GM18519 (cell line): ENCODE results near the gene LSM11.
"Not testable (repeated sequence)": the region's sequence is repeated elsewhere in the genome, so short reads cannot be mapped to it uniquely, and the experiment has no call there.

Experiments used
- ATAC-seq: cut with Tn5 transposase; IDR thresholded peaks from one replicate; pipeline ENCODE4 v1.9.1; 2021; ENCODE audit warnings: mild to moderate bottlenecking, moderate library complexity; ENCODE audit not compliant: unreplicated experiment, low FRiP score

Gene LSM11

GRCh38 chr5:157743163-157744050, at the start of gene LSM11:
Gene LSM11 (plus strand): TSS chr5:157743712. CDS start chr5:157743751, 39 bp downstream.
- peak; percentile 73 for ATAC-seq

- ATAC-seq = not testable (repeated sequence)
These were observed 49.7 kb upstream of the LSM11 start for GRCh38 chr5:157693816-157694215.

DNA sequence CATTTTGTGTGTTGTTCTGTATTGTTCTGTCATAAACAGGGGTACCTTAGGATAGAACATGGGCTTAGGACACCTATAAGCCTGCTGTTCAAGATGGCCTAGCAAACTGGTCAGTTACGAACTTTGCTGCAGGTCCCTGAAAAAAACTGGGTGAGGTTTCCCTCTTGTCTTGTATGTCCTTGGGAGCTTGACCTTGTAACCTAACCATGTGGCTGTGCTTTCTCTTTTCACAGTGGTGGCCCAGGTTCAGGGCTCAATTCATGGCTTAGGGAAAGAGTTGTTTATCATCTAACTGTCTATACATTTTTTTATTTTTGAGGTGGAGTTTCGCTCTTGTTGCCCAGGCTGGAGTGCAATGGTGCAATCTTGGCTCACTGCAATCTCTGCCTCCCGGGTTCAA, 47.4 kb upstream of the LSM11 start:
- not testable (repeated sequence) for ATAC-seq

- not testable (repeated sequence) for ATAC-seq
These were observed 44.8 kb upstream of the LSM11 start for GRCh38 chr5:157698674-157699073.

GRCh38 chr5:157703736-157704135, 39.8 kb upstream of the LSM11 start:
- ATAC-seq = no peak

- ATAC-seq = no peak
These were observed 34.6 kb upstream of the LSM11 start for GRCh38 chr5:157708866-157709265.

DNA sequence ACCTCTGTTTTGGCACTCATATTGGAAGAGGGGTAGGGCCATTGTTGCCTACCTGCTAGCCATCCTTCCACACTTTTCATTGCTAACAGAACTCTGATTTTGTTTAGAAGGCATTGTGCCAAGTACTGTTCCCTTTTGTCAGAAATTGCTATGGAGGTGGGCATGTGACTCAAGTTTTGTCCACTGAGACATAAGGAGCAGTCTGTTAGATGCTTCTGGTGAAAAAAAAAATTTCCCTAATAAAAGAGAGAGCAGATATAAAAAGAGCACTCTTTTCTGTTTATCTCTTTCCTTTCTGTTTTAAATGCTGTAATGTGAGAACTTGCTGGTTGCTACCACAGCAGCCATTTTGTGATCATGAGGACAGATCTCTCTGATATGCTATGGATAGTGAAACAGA, 34.2 kb upstream of the LSM11 start:
- ATAC-seq = no peak

DNA sequence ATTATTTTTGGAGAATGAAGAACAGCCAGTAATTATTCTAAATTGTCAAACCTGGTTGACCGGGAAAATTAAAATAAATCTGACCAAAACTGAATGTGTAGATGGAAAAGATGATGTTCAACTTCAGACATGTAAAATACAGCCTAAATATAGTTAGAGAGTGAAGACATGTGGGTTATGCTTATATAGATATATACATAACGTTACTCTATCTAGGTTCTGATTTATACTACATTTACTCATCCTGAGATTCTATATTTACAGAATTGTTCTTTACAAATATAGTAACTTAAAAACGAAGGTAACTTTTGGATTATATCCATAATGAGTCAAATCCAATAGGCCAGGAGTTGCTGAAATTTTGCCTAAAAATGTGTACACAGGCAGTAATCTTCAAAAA, 33.1 kb upstream of the LSM11 start:
- no peak for ATAC-seq

DNA sequence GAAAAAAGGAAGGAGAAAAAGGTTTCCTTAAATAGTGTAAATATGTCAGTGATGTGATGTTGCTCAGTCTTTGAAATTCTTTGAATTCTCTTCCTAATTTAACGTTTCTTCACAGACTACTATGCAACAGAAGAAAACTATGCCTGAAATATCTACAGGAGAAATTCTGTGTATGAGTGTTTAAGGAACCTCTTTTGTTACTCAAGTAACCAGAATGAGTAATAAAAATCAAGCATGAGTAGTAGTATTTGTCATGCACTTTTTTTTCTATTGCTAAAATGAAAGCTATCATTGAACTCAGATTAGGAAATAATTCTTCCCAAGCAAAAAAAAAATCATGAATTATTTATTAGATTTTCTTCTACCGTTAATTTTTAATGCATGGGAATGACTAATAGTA, 32.6 kb upstream of the LSM11 start:
- no peak for ATAC-seq

DNA sequence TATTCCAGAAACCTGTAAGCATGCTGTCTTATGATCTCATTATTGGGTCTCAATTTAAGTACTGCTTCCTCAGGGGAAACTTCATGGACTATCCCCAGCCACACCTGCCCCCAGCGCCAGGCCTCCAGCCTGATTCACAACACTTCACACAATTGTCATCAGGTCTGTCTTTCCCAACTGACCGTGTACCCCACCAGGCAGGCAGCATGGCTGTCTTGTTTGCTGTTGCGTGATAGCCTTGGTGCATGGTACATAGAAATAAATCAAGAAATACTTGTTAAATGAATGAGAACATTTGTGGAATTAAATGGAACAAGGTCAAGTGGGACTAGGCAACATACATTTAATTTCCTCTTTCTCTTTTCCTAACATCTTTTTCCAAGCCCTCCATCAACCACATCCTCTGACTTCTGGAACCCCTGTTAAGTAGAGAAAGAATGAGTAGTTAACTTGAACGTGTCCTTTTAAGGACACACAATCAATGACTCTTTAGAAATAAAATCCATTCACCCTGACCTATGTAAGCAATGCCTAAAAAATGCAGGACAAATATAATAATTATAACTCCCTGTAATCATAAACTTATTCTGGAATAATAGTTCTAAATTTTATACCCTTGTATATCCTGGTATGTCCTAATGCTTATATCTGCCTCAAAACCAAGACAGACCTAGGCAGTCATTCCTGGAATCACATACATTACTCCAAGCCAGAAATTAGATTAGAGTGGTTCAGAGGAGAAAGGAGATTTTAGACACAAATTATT, 29.5 kb upstream of the LSM11 start:
- no peak for ATAC-seq

- ATAC-seq = no peak
These were observed 29.0 kb upstream of the LSM11 start for GRCh38 chr5:157714596-157714864.

GRCh38 chr5:157718519-157718918, 25.0 kb upstream of the LSM11 start:
- peak; percentile 72 for ATAC-seq

- no peak for ATAC-seq
These were observed 24.3 kb upstream of the LSM11 start for GRCh38 chr5:157719245-157719644.

GRCh38 chr5:157721159-157721558, 22.4 kb upstream of the LSM11 start:
- no peak for ATAC-seq

GRCh38 chr5:157722895-157723294, 20.6 kb upstream of the LSM11 start:
- ATAC-seq = not testable (repeated sequence)

DNA sequence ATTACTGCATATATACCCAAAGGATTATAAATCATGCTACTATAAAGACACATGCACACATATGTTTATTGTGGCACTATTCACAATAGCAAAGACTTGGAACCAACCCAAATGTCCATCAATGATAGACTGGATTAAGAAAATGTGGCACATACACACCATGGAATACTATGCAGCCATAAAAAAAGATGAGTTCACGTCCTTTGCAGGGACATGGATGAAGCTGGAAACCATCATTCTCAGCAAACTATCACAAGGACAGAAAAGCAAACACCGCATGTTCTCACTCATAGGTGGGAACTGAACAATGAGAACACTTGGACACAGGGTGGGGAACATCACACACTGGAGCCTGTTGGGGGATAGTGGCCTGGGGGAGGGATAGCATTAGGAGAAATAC, 16.9 kb upstream of the LSM11 start:
- ATAC-seq = not testable (repeated sequence)

DNA sequence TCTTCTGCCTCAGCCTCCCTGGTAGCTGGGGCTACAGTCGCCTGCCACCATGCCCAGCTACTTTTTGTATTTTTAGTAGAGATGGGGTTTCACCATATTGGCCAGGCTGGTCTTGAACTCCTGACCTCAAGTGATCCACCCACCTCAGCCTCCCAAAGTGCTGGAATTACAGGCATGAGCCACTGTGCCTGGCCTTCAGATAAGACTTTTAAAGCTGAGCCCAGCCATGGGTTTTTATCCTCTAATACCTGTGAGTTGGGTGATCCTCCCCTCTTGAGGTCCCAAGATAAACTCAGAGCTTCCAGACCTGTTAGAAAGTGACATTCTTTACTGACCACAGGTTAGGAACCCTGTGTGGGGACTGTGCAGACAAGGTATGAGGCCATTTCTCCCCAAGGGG, 15.7 kb upstream of the LSM11 start:
- ATAC-seq = not testable (repeated sequence)

DNA sequence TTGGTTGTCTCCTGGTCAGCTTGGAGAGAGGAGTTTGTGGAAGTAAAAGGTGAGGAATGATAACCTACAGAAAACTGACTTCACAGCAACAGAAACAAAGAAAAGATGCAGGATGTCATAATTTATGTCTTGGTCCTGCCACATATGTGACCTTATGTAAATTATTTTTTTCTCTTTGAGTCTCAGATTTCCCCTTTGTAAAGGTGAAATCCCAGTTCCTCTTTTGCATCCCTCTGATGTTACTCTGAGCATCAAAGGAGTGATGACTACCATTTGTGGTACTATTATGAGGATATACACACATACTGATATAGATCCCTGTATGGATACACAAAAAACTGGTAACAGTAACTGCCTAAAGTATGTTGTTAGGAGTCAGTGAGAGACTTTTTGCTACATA, 13.7 kb upstream of the LSM11 start:
- peak; percentile 81 for ATAC-seq

- ATAC-seq = no peak
These were observed 12.6 kb upstream of the LSM11 start for GRCh38 chr5:157730900-157731271.

DNA sequence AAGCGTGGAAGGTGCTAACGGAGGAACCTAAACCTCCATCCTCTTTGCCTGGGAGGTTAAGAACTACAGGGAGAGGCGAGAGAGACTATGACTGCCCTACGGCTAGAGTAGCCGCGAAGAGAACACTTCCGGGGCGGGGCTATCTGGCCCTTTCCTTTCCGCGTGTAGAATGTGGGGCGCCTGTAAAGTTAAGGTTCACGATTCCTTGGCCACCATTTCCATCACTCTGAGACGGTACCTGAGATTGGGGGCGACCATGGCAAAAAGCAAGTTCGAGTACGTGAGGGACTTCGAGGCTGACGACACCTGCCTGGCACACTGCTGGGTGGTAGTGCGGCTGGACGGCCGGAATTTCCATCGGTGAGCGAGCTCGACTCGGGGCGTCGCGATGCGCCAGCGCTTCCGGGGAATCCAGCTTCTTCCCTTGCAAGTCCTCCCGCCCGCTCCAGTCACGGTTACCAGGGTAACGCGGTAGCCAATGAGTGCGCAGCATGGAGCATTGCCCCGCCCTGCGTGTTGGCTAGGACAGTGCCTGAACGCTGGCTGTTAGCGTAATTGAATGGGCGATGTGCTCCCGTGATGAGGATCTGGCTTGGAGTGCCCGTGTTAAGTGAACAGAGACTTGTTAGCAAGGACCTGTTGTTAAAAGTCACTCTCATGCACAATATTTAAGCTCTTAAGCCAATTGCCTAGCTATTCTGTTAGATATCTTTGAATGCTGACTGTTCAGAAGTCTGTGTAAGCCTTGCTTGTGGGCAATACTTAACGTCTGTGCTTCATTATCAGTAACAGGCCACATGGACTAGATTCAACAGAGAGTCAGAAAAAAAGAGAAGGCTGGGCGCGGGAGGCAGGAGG, 12.0 kb upstream of the LSM11 start, which contains the start of gene THG1L:
TSS of gene THG1L (plus strand) at position 149 of the 858 bp plus-strand sequence. CDS start at position 170, 21 bp downstream.
- peak; percentile 87 for ATAC-seq

DNA sequence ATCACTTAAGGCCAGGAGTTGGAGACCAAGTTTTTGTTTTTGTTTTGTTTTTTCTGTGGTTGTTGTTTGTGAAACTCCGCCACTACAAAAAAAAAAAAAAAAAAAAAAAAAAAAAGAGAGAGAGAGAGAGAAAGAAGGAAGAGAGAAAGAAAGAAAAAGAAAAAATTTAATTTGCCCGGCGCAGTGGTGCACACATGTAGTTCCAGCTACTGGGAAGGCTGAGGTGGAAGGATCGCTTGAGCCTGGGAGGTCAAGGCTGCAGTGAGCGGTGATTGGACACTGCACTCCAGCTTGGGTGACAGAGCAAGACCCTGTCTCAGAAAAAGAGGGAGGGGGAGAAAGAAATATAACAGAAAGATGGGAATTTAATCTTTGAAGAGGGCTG, 11.4 kb upstream of the LSM11 start:
- ATAC-seq = no peak
